Liver (tissue), 3 donors: ENCODE results near the gene FGF9.

ENCODE experiments used
- ATF3 ChIP-seq: IDR thresholded peaks from 2 replicates; pipeline ENCODE4 v1.6.1; 2016; ENCODE audit warnings: antibody characterized with exemption
- GABPA ChIP-seq, 2 donors: IDR thresholded peaks in 1 of 2; conservative IDR thresholded peaks in 1 of 2; 2 replicates each; pipeline ENCODE4 v1.6.1; 2016; ENCODE audit warnings: antibody characterized with exemption in 2 of 2, mild to moderate bottlenecking in 1 of 2, moderate library complexity in 1 of 2
- JUND ChIP-seq, 2 donors: IDR thresholded peaks; 2 replicates each; pipeline ENCODE4 v1.6.1; 2016; ENCODE audit warnings: antibody characterized with exemption in 2 of 2
- NR2F2 ChIP-seq: IDR thresholded peaks from 2 replicates; pipeline ENCODE4 v1.6.1; 2016; ENCODE audit warnings: antibody characterized with exemption
- RAD21 ChIP-seq, 2 donors: IDR thresholded peaks; 2 replicates each; pipeline ENCODE4 v1.6.1; 2016; ENCODE audit warnings: antibody characterized with exemption in 2 of 2, mild to moderate bottlenecking in 2 of 2
- REST ChIP-seq: IDR thresholded peaks from 2 replicates; pipeline ENCODE4 v1.6.1; 2016; ENCODE audit warnings: antibody characterized with exemption, mild to moderate bottlenecking
- RXRA ChIP-seq, 2 donors: IDR thresholded peaks; 2 replicates each; pipeline ENCODE4 v1.6.1; 2017 to 2018; ENCODE audit warnings: antibody characterized with exemption in 2 of 2, mild to moderate bottlenecking in 1 of 2
- SP1 ChIP-seq: IDR thresholded peaks from 2 replicates; pipeline ENCODE4 v1.6.1; 2018; ENCODE audit warnings: antibody characterized with exemption, mild to moderate bottlenecking
- TAF1 ChIP-seq: conservative IDR thresholded peaks from 2 replicates; pipeline ENCODE4 v1.6.1; 2016; ENCODE audit warnings: antibody characterized with exemption, mild to moderate bottlenecking
- YY1 ChIP-seq: IDR thresholded peaks from 2 replicates; pipeline ENCODE4 v1.6.1; 2016; ENCODE audit warnings: antibody characterized with exemption, mild to moderate bottlenecking
- TF ChIP-seq, protein P1 (sequence below): fragments of 150-350 bp; IDR thresholded peaks from 2 replicates; pipeline ENCODE4 v1.5.1; 2017; ENCODE audit warnings: improper control_type of control experiment, low read depth, low read length; ENCODE audit not compliant: missing input control
- TF ChIP-seq, protein P2 (sequence below): IDR thresholded peaks from 2 replicates; pipeline ENCODE4 v1.6.1; 2016; ENCODE audit warnings: antibody characterized with exemption
- donor health status: healthy.
- donor health status: healthy.

- TF ChIP-seq, protein P1, sequence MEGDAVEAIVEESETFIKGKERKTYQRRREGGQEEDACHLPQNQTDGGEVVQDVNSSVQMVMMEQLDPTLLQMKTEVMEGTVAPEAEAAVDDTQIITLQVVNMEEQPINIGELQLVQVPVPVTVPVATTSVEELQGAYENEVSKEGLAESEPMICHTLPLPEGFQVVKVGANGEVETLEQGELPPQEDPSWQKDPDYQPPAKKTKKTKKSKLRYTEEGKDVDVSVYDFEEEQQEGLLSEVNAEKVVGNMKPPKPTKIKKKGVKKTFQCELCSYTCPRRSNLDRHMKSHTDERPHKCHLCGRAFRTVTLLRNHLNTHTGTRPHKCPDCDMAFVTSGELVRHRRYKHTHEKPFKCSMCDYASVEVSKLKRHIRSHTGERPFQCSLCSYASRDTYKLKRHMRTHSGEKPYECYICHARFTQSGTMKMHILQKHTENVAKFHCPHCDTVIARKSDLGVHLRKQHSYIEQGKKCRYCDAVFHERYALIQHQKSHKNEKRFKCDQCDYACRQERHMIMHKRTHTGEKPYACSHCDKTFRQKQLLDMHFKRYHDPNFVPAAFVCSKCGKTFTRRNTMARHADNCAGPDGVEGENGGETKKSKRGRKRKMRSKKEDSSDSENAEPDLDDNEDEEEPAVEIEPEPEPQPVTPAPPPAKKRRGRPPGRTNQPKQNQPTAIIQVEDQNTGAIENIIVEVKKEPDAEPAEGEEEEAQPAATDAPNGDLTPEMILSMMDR: no peak
- no peak for TF ChIP-seq SP1
- TF ChIP-seq REST: no peak
- no peak for TF ChIP-seq YY1
- no peak for TF ChIP-seq RAD21 (IDR thresholded peaks at IDR 0.05)
- TF ChIP-seq ATF3: no peak
- no peak for TF ChIP-seq NR2F2
- TF ChIP-seq, protein P2, sequence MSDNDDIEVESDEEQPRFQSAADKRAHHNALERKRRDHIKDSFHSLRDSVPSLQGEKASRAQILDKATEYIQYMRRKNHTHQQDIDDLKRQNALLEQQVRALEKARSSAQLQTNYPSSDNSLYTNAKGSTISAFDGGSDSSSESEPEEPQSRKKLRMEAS: no peak
- no peak for TF ChIP-seq JUND (IDR thresholded peaks at IDR 0.05)
- TF ChIP-seq TAF1: no peak
- no peak for TF ChIP-seq RXRA (IDR thresholded peaks at IDR 0.05)
- no peak for TF ChIP-seq GABPA (IDR thresholded peaks at IDR 0.05 in 1 of 2, conservative IDR thresholded peaks at IDR 0.05 in 1 of 2)
These were observed 53.1 kb downstream of the FGF9 start for GRCh38 chr13:21723807-21724505.
